ENCODE data around the gene TTLL11.
A peak's percentile ranks its signal among the peaks of the same experiment; 100 is the strongest.

The TTLL11 gene

DNA sequence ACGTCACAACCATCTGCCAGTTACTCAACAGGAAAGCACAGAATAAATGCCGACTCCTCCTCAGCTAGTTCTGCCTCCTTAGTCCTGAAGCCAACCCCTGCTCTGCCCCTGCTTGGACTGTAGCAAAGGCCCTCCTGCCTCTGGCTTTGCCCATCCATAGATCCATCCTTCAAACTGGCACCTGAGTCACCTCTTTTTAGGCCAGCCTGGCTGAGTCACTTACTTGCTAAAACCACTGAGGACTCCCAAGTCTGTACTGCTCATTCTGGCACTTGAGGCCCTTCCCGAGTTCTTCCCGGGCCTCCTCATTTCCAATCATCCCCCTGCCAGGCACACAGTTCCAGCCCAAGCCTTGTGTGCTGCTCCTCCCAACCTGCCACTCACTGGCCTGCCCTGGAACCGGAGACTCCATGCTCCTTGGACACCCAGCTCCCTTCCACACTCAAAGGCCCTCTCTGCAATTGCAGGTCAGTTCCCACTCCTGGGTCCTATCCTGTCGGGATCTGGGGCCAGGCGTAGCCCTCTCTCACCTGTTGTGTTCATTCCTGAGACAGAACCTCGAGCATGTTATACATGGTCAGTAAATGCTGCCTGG lies 221.6 kb downstream of the TTLL11 start:
- no peak for DNase-seq

DNA sequence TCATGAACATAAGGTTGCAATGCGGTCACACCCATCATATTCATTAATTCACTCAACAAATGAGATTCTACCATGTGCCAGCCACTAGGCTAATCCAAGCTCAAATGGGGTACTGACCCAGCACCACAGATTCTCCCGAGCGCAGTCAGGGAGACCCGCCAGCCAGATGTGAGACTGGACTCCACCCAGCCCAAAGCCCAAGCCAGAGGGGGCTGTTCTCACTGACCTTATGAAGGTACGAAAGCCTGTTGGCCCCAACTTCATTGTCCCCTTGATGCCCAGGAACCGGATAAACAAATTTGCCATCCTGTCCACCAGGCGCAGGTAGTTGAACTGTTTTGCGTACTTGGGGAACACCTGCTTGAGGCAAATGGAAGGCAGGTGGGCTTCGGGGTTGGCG lies 222.8 kb downstream of the TTLL11 start:
- no peak for DNase-seq

DNA sequence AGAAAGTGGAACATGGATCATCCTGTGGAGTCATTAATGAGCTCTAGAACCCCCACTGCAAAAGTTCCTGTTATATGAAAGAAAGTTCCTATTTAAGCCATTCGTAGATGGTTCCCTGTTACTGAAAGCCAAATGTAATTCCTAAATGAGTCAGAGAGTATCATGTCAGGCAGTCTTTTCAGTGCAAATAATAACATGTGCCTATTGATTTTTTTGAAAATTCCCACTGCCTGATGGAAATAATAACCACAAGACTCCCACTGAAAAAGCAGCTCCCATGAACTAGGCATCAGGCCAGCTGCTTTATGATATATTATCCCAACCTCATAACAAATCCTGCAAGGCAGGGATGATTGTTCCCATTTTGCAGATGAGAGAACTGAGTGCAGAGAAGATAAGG lies 224.5 kb downstream of the TTLL11 start:
- no peak for DNase-seq

DNA sequence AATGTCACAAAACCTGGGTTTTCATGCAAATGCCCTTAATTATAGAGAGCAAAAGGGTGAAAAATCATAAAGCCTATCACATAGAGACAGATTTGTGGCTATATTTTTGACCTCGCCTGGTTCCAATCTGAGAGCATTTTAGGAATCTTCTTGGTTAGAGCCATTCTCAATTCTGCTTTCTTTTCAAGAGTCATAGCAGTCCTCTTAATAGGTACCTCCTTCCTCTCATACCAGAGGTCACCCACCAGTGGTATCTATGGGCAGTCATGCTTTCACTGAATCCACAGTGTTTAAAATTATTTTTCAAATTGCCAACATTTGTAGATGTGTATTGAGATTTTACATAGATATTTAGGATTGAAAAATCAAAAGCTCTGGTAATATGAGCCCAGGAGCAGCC lies 226.2 kb downstream of the TTLL11 start:
- DNase-seq = no peak

DNA sequence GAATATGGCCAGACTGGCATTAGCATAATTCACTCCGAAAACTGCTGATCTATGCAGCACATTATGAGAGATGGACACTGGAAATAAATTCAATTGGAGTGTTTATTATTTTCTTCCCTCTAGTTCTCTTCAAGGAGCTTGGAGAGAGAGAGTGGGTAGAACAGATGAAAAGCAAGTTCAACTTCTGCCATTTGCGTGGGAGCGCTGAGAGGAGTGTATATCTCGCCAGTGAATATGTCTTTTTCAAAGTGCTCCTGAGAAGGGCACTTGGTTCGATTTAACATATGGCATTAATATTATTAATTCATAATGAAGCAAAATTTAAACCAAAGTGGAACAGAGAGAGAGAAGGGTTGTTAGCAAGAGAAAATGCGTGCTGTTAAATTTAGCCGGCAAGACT lies 227.2 kb downstream of the TTLL11 start:
- no peak for DNase-seq

DNA sequence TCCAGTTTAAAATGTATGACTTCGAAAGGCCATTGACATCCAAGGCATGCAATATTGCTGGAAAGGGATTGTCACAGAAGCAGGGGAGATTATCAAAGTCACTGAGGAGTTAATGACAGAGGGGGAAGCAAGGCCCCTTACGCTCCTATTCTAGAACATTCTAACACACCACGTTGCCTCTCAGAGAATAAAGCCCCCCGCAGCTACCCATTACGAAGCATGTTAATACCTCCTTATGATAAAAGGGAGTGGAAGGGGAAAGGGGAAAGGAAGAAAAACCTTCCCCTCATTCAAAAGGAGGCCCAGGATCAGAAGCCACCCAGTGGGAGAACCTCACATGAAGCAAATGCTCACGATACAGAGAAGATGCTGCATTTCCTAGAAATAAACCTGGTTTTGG lies 228.0 kb downstream of the TTLL11 start:
- DNase-seq = no peak

DNA sequence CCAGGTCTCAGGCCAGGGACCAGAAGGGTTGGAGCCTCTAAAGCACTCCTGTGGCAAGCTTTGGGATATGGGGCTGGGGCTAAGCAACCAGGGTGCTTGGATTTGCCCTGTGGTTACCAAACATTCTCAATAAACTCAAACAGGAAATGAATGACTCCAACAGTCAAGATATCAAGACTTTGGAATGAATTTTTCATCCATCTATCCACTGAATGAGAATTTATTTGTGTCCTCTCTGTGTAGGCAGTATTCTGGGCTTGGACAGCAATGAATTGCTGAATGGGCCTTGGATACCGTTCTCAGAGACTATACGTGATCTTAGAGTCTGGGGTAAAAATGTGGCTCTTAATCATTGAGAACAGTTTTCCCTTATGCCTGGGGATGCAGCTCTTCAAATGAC lies 229.2 kb downstream of the TTLL11 start:
- no peak for DNase-seq

DNA sequence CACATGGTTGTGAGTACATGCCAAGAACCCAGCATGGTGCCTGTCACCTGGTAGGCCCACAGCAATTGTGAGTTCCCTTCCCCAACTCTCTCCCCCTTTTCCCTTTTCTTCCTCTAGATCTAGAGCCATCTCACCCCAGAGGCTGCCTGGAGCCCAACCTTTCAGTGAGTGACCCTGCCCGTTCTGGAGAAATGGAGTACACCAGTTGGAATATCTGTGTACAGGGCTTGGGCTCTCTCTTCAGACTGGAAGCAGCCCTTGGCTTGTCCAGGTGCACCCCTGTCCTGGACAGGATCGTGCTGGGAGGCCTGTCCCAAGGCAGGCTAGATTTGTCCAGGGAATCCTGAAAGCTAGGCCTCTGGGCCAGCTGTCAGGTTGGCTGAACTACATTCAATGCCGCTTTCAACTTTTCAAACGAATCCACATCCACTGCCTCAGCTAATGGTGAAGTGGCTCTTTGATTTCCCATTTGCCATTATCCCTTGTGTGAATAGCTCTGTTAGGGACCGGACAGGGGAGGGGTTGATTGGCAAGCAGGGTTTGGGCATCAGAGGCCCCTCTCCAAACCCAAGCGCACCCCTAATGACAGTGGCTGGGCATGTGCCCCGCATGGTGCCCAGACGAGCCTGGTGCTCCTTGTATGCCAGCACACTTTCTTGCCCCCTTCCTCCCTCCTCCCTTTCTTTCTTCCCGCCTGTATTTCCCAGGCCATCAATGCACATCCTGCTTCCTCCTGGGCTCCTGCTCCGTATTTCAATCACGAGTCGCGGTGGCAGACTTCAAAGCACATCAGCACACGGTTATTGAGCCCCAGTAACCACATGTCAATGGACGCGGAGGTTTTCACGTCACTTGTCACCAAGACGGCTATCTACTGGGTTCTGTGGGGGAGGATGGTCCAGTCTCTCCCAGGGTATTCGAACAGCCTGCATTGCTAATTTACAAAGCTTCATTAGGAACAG lies 230.5 kb downstream of the TTLL11 start:
- DNase-seq = no peak

DNA sequence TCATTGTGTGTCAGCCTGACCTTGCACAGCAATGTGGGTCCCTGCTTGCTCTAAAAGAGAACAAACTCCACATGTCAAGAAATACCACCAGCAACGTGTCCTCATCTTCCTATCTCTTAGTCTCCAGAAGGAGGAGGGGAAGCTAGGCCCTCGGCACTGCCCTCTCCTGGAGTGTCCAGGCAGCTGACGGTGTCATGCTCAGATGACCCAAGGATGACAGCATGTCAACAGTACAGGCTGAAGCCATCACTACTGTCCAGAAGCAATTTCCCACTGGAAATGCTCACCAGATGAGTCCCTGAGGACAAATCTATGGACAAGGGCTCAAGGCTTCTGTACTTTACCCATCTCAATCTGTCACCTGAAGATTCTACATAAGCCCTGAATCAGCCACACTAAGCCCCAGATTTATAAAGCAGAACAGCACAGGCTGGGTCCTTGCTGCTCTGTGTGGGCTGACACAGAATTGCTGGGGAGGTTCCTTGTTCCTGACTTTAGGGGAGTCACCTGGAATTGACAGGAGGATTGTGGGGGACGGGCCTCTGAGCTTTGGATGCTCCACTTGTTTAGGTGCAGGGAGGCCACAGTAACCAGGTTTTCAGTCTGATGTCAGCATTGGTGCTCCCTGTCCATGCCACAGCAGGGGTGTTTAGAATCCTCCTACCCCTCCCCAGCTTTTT lies 231.5 kb downstream of the TTLL11 start:
- DNase-seq = peak; percentile 68

DNA sequence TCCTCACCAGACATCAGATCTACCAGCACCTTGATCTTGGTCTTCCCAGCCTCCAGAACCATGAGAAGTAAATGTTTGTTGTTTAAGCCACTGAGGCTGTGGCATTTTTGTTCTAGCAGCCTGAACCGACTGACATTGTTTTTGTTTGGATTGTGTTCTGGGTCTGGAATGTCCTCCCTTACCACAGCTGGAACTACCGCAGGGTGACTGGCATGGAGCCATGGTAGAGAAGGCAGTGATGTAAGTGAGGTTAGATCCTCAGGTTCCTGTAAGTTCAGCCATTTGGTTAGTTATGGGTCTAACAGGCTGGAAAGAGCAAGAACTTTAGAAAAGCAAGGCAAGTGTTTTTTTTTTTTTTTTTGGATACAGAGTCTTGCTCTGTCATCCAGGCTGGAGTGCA lies 232.4 kb downstream of the TTLL11 start:
- no peak for DNase-seq

DNA sequence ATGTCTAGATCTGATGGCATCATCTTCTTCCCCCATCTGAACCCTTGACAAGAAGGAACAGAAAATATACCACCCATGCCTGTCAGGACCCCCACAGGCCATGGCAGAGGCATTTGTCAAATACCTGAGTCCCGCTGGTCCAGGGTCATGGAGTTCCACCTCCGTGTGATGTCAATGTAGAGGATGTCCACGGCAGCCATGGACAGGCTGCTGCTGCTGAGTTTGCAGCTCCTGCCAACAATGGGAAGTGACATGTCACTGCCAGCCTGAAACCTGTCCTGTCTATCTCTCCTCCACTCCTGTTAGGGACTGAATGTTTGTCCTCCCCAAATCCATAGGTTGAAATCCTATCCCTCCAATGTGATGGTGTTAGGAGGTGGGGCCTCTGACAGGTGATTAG lies 232.9 kb downstream of the TTLL11 start:
- no peak for DNase-seq

DNA sequence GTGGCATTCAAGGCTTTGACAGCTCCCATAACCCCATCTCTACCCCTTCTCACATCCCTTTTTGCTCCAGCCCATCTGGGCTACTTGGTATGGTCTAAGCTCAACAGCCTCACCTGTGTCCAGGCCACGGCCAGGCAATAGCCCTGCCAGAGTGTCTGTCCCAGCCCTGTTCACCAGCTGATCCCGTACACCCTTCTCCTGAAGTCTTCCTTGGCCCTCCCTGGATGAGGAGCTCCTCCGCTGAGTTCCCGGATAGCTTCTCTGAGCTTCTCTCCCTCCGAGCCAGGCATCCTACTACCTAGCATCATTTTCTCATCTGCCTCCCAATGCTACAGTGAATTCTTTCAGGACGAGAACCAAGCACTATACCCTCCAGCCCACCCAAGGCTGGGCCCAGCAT lies 233.5 kb downstream of the TTLL11 start:
- no peak for DNase-seq

DNA sequence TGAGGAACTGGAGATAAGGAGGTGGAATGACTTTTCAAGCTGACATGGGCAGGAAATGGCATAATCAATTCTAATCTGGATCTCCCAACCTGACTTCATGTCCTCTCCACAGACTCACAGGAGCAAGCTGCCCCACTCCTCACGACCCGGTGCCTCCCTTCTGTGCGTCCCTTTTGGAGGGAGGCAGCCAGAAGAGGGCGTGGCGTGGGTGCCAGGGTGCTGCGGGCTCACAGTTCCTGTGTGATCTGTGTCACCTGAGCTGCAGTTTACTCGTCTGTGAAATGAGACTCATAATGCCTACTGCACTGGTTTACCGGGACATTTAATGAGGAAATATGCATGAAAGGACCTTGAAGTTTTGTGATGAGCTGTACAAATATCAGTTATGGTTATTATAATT lies 234.3 kb downstream of the TTLL11 start:
- DNase-seq = no peak

DNA sequence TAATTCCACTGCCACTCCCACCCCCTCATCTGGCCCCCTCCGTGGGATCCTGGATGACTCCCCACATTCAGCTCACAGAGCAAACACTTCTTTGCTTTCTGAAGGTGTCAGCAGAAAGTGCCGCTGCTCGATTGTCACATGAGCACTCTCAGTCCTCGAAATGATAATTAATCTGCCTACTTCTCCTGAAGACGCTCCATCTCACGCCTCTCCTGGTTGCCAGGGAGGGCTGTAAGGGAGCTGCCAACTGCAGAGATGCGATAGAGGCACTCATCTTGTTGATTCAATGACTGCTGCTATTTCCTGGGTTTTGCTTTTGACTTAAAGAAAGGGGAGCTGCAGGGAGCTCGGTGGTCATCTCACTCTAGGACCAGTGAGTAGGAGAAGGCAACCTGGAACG lies 235.2 kb downstream of the TTLL11 start:
- no peak for DNase-seq

DNA sequence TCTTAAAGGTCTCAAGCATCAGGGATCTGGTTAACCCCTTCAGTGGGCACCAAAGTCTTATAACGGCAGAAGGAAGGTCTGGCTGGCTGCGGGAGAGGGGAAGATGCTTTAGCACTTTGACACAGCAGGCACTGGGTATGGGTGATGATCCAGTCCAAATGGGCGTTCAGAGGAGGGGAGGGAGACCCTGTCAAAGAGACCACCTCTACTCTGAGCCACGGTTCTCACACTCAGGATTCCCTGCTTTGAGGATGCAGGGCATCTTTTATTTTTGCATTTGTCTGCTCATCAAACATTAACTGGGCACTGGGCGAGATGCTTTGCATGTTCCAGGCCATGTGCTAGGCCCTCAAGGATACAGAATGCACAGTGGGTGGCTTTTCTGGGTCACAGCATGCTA lies 237.6 kb downstream of the TTLL11 start:
- DNase-seq = no peak

DNA sequence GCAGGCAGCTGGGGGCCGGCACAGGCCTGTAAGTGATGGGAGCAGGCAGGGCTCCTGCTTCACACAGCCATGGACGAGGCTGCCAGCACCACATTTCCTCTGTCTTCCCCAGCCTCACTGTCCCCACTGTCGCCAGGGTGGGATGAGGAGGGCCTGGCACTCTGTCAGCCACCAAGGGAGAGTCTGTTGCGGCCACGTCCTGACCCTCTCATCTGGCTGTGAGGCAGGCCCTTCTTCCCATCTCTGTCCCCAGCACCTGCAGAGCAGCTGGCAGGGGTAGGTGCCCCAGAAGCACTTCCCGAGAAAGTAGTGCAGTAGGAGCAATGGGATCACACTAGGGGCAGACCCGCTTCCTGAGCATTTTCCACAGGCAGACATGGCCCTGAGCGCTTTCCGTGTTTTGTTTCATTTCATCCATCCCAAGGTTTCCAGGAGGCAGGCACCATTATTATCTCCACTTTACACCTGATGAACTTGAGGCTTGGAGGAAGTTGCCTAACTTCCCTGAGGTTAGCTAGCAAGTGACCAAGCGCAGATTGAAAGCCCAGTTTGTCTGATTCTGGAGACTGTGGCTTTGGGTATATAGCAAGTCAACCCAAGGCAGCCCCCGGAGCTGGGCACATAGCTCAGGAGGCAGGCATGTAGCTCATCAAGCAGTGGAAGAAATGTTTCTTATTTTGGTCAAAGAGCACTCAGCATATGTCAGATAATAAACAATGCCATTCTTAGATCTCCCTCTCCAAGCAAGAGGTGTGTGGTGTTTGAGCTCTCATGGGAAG lies 239.3 kb downstream of the TTLL11 start:
- DNase-seq = no peak

DNA sequence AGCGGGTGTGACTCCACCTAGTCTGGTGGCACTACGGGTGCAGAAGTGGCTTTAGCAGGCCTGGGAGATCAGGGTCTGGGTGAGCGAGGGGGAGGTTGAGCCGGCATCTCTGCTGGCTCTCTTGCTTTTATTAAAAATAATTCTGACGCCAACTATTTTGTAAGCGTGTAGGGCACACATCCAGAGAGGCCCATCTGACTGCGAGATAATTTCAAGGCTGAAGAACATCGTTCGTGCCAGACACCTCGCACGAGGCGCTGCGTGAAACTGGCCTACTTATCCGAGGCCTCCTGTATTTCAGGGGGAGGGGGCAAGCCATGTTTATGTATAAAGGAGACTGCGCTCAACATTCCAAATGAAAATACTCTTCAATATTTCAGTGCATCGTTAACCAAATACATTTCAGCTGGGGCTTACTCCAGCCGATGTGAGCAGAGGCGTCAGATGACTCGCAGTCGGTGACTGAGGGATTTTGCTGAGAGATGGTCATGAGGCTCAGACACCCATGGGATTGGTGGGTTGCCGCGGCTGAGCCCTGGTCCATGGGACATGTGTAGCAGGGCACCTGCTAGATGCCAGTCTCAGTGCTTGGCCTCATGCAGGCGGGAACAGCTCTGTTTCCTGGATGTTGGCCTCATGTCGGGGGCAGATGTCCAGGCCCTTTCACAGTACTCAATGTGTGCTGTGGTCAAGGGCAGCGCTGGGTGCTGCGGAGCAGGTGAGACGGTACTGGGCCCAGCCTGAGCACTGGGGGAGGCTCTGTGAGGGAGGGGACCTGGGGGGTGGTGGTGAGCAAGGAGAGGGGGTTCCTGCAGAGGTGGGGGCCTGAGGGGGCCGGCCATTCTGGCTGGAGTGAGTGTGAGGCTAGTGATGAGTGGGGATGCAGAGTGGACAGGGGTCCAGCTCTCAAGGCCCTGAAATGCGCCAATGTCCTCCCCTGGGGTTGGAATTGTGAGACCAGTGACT lies 240.2 kb downstream of the TTLL11 start:
- DNase-seq = no peak

DNA sequence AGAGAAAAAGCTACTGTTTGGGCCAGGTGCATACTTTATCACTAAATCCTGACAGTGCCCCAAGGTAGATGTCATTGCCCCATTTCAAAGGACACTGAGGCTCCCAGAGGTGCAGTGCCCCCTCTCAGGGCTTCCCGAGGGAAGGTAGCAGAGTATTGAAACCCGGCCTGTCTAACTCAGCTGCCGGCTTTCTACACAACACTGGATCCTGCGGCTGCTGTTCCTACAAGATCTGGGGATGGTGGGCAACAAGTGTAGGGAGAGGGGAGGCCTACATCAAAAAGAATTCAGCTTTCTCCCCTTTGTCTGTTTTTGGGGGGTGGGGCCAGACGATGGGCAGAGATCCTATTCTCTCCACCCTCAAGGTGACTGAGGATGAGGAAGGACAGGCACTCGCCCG lies 240.9 kb downstream of the TTLL11 start:
- DNase-seq = no peak

DNA sequence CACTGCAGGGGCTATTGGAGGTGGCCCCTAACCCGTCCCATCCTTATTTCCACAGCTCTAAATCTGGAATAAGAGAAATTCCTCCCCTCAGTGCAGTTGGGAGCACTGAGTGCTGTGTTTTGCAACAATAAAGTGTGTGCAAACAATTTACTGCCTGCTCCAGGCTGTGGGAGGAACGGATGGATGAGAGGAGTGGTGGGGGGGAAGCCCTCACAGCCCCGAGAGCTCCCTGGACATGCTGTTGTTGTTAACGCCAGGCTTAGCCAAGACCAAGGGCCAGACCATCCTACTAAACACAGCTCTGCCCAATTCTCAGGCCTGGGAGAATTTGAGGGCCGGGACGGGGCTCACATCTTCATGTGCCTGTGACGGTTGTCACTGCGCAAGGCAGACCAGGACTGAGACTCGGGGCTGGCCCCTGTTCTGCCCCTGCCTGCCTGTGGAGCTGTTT lies 241.4 kb downstream of the TTLL11 start:
- DNase-seq = no peak

DNA sequence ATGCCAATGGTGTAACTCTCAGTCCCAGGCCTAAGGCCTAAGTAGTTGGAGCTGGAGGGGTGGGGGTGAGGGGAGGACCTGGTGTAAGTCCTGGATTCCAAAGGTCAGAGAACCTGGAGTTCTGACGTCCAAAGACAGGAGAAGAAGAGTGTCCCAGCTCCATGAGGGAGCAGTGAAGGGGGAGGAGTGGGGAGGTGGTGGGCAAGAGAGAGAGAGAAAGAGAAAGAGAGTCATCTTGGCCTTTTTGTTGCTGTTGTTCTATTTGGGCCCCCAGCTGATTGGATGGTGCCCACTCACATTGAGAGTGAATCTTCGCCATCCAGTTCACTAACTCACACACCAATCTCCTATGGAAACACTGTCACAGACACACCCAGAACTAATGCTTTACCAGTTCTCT lies 242.7 kb downstream of the TTLL11 start:
- no peak for DNase-seq

DNA sequence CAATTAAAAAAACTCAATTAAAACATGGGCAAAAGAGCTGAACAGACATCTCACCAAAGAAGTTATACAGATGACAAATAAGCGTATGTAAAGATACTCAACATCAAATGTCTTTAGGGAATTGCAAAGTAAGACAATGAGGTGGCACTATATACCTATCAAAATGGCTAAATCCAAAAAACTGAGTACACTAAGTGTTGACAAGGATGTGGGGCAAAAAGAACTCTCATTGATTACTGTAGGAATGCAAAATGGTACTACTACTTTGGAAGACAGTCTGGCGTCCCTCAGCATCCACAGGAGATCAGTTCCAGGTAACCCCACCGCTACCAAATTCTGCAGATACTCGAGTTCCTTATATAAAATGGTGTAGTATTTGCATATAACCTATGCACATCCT lies 243.6 kb downstream of the TTLL11 start:
- no peak for DNase-seq

DNA sequence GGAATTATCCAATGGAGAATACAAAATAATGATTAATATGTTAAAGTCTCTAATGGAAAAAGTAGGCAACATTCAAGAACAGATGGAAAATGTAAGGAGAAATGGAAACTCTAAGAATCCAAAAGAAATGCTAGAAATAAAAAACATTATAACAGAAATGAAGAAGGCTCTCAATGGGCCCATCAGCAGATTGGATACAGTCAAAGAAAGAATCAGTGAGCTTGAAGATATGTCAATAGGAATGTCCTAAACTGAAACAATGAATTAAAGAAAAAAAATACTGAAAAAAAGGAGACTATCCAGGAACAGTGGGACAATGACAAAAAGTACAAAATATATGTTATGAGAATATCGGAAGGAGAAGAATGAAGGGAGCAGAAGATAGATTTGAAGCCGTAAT lies 248.5 kb downstream of the TTLL11 start:
- no peak for DNase-seq
